HG02943 (cell line): Measurements from ENCODE around the gene RGS5.

Experiments
- ATAC-seq: cut with Tn5 transposase; IDR thresholded peaks from one replicate; pipeline ENCODE4 v1.9.1; 2021; ENCODE audit warnings: mild to moderate bottlenecking, low read depth, moderate library complexity; ENCODE audit not compliant: unreplicated experiment

Gene RGS5

GRCh38 chr1:163186862-163187261 lies 15.9 kb downstream of the RGS5 start:
- ATAC-seq, result no peak

GRCh38 chr1:163182330-163182949 lies 20.3 kb downstream of the RGS5 start:
- no peak for ATAC-seq

- no peak for ATAC-seq
Measured at GRCh38 chr1:163178628-163179027, 24.1 kb downstream of the RGS5 start.

GRCh38 chr1:163176797-163177196 lies 25.9 kb downstream of the RGS5 start:
- no peak for ATAC-seq

- ATAC-seq, result no peak
Measured at GRCh38 chr1:163174524-163175437, 27.9 kb downstream of the RGS5 start.

GRCh38 chr1:163173121-163173520 lies 29.6 kb downstream of the RGS5 start:
- ATAC-seq, result no peak

- ATAC-seq, result no peak
Measured at GRCh38 chr1:163172596-163172995, 30.1 kb downstream of the RGS5 start.

- no peak for ATAC-seq
Measured at GRCh38 chr1:163171826-163172225, 30.9 kb downstream of the RGS5 start.

- no peak for ATAC-seq
Measured at GRCh38 chr1:163170975-163171676, 31.6 kb downstream of the RGS5 start.

- ATAC-seq, result no peak
Measured at GRCh38 chr1:163170331-163170730, 32.4 kb downstream of the RGS5 start.

GRCh38 chr1:163169553-163169952 lies 33.2 kb downstream of the RGS5 start:
- ATAC-seq, result no peak

GRCh38 chr1:163168053-163168452 lies 34.7 kb downstream of the RGS5 start:
- no peak for ATAC-seq

GRCh38 chr1:163166886-163167555 lies 35.7 kb downstream of the RGS5 start:
- ATAC-seq, result no peak

GRCh38 chr1:163165119-163165518 lies 37.6 kb downstream of the RGS5 start:
- ATAC-seq, result no peak

- no peak for ATAC-seq
Measured at GRCh38 chr1:163163881-163164582, 38.7 kb downstream of the RGS5 start.

- ATAC-seq, result no peak
Measured at GRCh38 chr1:163163163-163163562, 39.6 kb downstream of the RGS5 start.

- ATAC-seq, result no peak
Measured at GRCh38 chr1:163162381-163162914, 40.3 kb downstream of the RGS5 start.

GRCh38 chr1:163161841-163162240 lies 40.9 kb downstream of the RGS5 start:
- ATAC-seq, result no peak

GRCh38 chr1:163161337-163161736 lies 41.4 kb downstream of the RGS5 start:
- no peak for ATAC-seq

GRCh38 chr1:163155606-163156005 lies 47.1 kb downstream of the RGS5 start:
- no peak for ATAC-seq
